NCI-H226 (cell line): ENCODE data around the gene WDHD1.
A peak's percentile ranks its signal among the peaks of the same experiment; 100 is the strongest.
"Not testable (repeated sequence)": the region's sequence is repeated elsewhere in the genome, so short reads cannot be mapped to it uniquely, and the experiment has no call there.

Source experiments
- DNase-seq: peaks from one replicate; pipeline ENCODE4 v3.0.0-alpha.2; 2015

The WDHD1 gene

DNA sequence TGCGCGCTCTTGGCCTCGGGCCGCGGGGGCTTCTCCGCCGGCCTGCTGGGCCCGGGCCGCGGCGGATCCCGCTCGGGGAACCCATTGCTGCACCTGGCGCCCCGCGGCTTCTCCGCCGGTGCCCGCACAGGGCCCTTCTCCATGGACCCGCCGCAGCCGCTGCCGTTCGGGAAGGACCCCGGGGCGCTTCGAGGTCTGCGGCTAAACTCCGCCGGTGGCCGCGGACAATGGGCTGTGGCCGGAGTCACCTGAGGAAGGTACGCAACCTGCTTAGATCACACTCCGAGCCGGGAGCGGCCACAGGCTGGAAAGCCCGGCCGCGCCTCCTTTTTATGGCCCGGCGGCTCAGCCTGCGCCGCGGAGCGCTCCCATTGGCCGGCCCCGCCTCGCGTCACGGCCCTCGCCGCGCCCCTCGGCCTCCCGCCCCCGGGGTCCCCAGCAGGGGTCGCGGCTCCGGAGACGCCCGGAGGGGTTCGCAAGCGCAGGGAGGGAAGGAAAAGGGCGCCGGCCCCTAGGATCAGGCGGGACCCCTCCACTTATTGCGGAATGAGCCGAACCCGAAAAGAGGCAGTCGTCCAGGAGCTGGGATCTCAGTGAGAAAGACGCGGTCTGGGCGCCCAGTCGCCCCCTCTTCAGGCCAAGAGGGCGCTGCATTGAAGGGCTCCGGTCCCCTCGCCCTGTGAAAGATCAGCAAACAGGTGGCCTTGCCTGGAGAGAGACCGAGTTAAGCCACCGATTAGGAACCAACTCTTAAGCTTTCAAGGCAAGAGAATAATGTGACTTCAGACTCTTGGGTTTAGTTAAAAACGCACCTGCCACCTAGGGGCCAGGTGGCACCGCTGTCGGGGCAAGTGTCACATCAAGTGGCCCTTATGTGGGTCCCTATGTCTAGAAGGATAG, 124.1 kb downstream of the WDHD1 start, which contains the start of gene GCH1:
Gene GCH1, minus strand, starts transcription at position 306 of the 900 bp plus-strand sequence. Its CDS starts 163 bp downstream, at position 143.
- DNase-seq: peak; percentile 82

DNA sequence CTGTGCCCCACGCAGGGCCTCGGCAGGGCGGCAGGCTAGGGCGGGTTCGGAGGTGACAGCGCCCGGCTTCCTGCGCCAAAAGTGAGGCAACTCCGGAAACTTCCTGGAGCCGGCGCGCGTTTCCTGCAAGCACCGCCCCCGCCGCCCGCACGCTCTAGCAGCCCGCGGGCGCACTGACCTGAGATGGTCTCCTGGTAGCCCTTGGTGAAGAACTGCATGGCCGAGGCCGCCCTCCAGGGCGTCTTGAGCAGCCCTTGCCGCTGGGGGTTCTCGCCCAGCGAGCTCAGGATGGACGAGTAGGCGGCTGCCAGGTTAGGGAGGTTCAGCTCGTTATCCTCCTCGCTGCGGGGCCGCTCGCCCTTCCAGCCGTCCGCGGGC, 124.8 kb downstream of the WDHD1 start:
- peak; percentile 76 for DNase-seq

DNA sequence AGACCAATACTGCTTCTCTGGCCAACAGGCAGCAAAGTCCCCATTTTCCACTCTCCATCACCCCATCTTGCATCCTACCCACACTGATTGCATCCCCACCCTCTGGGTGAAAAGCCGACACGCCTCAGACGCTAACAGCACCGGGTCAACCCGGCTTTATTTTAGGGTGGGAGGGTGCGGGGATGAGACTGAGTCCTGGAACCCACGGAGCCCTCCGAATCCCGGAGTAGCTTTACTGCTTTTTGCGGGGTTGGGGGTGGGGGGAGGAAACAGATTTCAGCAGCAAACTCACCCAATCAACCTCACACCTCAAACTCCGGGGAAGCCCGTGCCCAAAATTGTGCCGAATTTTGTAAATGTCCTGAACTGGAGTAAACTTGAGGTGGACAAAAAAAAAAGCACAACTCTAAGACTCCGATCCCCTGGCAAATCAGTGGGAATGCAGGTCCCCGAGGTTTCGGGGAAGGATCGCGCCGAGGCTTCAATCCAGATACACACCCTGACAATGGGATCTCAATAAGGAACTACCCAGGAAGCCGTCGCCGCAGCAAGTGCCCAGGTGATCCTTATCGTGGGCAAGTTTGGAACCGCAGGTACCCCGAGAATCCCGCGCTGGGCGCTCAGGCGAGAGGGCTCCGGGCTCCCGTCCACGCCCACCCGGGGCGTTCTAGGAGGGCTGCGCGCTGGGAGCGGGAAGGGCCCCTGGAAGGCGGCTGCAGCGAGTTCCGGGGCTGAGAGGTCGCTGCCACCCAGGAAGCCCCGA, 125.3 kb downstream of the WDHD1 start:
- no peak for DNase-seq

DNA sequence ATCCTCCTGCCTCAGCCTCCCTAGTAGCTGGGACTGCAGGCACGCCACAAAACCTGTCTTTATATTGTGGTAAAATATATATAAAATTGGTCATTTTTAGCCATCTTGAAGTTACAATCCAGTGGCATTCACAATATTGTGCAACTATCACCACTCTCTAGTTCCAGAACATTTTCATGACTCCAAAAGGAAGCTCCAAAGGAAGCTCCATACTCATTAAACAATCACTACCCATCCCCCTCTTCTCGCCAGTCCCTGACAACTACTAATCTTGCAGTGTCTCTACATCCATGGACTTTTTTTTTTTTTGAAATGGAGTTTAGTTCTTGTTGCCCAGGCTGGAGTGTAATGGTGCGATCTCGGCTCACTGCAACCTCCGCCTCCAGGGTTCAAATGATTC, 127.3 kb downstream of the WDHD1 start:
- no peak for DNase-seq

DNA sequence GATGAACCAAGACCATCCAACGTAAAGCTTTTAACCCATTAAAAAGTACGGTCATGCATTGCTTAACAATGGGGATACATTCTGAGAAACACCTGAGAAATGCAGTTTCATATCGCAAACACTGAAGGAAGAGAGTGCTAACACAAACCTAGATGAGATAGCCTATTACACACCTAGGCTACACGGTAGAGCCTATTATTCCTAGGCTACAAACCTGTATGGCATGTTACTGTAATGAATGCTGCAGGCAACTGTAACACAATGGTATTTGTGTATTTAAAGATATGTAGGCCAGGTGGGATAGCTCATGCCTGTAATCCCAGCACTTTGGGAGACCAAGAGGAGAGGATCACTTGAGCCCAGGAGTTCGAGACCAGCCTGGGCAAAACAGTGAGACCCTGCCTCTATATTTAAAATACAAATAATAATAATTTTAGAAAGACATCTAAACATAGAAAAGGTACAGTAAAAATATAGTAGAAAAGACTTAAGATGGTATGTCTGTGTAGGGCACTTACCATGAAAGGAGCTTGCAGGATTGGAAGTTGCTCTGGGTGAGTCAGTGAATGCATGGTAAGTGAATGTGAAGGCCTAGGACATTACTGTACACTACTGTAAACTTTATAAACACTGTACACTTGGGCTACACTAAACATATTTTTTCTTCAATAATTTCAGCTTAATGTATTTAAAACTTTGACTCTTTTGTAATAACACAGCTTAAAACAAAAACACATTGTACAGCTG, 128.9 kb downstream of the WDHD1 start:
- not testable (repeated sequence) for DNase-seq

DNA sequence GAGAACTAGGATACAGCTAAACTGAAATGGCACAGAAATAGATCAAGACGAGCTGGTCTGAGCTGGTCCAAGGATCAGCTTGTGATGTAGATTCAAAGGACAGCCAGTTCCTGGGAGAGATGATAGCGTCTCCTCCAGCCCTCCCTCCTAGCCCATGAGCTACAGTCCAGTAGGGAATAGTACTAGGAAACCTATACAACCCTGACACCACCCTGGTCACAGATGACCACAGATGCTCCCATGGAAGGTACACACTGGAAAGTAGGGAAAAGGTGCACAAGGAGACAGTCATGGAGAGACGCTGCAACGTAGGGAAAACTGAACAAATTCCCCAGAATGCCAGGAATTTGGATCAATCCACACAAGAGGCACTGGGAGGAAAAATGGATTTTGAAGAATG, 131.2 kb downstream of the WDHD1 start:
- no peak for DNase-seq

DNA sequence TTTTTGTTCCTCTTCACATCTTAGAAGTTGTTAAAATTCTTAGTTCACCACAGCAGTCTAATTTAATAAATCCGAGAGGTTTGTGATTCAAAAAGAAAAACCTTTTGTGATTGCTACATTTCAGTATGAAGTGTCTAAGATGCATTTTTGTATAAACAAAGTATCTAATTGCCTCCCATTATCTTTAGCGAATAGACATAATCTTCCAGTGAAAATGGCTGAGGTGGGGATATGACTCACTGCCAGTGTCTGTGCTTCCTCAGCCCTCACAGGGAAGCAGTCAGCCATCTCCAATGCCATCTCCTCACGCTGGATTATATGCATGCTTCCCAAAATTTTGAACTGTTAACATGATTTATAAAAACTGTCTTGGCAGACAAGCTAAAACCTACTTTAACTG, 131.9 kb downstream of the WDHD1 start:
- peak; percentile 63 for DNase-seq

DNA sequence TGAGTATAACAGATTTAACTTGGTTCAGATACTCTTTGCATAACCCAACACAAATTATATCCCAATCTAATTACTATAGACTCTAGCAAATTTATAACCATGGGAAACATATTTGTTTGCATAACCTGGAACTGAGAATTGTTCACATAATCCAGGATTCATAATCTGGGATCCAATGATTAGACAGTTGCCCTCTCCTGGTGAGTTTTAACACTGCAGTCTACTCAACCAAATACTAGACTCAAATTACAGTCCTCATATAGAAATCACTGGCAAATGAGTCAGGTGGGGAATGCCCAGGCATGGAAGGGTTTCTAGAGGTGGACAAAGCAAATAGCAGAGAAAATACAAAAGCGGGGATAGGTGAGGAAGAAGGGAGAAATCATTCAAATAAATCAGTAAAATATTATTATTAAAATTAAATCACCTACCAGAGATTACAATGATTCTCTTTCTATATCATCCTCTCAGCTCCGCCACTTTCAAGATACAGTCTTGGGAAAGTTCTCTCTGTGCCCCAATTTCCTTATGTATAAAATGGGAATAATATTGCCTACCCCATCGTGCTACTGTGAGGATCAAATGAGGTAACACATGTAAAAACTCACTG, 133.6 kb downstream of the WDHD1 start:
- peak; percentile 67 for DNase-seq

DNA sequence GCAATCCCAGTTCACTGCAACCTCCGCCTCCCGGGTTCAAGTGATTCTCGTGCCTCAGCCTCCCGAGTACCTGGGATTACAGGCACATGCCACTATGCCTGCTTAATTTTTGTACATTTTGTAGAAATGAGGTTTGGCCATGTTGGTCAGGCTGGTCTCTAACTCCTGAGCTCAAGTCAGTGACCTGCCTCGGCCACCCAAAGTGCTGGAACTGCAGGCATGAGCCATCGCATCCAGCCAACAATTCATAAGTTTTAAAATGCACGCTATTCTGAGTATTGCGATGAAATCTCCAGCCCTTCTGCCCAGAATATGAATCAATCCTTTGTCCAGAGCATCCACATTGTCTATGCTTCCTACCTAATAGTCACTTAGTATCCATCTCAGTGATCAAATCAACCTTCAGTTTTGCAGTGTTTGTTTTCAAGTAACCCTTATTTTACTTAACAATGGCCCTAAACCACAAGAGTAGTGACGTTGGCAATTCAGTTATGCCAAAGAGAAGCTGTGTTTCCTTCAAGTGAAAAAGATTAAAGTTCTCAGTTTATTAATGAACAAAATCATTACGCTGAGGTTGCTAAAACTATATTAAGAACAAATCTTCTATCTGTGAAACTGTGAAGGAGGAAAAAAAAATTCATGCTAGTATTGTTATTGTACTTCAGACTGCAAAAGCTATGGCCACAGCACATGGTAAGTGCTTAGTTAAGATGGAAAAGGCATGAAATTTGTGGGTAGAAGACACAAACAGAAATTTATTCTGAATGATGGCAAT, 135.2 kb downstream of the WDHD1 start:
- no peak for DNase-seq

DNA sequence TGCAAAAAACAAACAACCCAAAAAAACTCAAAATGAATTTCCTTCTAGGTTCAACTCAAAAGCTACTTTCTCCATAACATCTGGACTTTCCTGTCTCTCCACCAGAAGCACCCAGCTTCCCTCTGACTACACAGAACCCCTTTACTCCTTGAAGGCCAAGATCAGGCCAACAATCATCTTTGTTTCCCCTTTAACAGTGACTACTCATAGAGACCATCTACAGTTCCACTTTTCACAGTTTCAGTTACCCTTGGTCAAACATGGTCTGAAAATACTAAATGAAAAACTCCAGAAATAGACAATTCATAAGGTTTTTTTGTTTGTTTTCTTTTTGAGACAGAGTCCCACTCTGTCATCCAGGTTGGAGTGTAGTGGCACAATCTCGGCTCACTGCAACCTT, 136.1 kb downstream of the WDHD1 start:
- DNase-seq: no peak

DNA sequence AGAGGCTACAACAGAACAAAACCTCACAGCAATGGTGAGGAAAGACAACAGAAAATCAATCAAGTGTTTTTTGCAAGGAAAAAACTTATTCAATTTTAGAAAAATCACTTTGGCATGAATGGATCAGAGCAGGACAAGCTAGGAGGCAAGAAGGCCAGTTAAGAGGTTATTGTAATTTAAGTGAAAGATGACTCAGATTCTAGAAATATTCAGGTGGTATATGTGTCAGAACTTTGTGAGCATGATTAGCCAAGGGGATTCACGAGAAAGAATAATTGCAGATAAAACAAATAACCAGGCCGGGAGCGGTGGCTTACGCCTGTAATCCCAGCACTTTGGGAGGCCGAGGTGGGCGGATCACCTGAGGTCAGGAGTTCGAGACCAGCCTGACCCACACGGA, 137.0 kb downstream of the WDHD1 start:
- peak; percentile 44 for DNase-seq
